ENCODE results near the gene RPS6KA2. TPM values are rescaled to one million over a fixed set of nuclear protein-coding genes. Genes with fewer than 3 reads are reported as not detected.

The RPS6KA2 gene
- total and polyA plus RNA-seq, 2 experiments from 2014 or later, result 19.3 to 24.0 TPM

GRCh38 chr6:166496460-166496859 lies 130.6 kb downstream of the RPS6KA2 start:
- H3K36me3 ChIP-seq, result no peaks in the 10 kb centered on the region
- no peak overlapping the region for H3K27ac ChIP-seq
- no peaks in the 10 kb centered on the region for H3K27me3 ChIP-seq
- no peaks in the 10 kb centered on the region for H3K4me1 ChIP-seq (ENCODE audit: low read depth)
- DNase-seq (ENCODE audit: low read depth in 1 of 2, low spot score in 1 of 2), result no peak
- no peak overlapping the region for H3K4me3 ChIP-seq
- H3K9me3 ChIP-seq (ENCODE audit: low read depth), result no peaks in the 10 kb centered on the region
- no peak for TF ChIP-seq CTCF (IDR thresholded peaks at IDR 0.05; ENCODE audit: low read depth, low read length)

GRCh38 chr6:166495487-166496314 lies 131.3 kb downstream of the RPS6KA2 start:
- Histone ChIP-seq H3K27ac (no peak overlapping the region), H3K9me3 (ENCODE audit: low read depth) (no peaks in the 10 kb centered on the region), H3K27me3 (no peaks in the 10 kb centered on the region), H3K36me3 (no peaks in the 10 kb centered on the region), H3K4me3 (no peak overlapping the region), H3K4me1 (ENCODE audit: low read depth) (no peaks in the 10 kb centered on the region)
- no peak for DNase-seq (ENCODE audit: low read depth in 1 of 2, low spot score in 1 of 2)
- TF ChIP-seq CTCF (IDR thresholded peaks at IDR 0.05; ENCODE audit: low read depth, low read length), result no peak

GRCh38 chr6:166494757-166495486 lies 132.1 kb downstream of the RPS6KA2 start:
- no peak overlapping the region for H3K27ac ChIP-seq
- no peak for DNase-seq (ENCODE audit: low read depth in 1 of 2, low spot score in 1 of 2)

GRCh38 chr6:166494101-166494441 lies 133.0 kb downstream of the RPS6KA2 start:
- H3K36me3 ChIP-seq, result no peaks in the 10 kb centered on the region
- no peaks in the 10 kb centered on the region for H3K27me3 ChIP-seq
- DNase-seq (ENCODE audit: low read depth in 1 of 2, low spot score in 1 of 2), result no peak
- no peaks in the 10 kb centered on the region for H3K4me1 ChIP-seq (ENCODE audit: low read depth)
- H3K9me3 ChIP-seq (ENCODE audit: low read depth), result no peaks in the 10 kb centered on the region
- H3K27ac ChIP-seq, result no peak overlapping the region
- no peak for TF ChIP-seq CTCF (IDR thresholded peaks at IDR 0.05; ENCODE audit: low read depth, low read length)
- no peak overlapping the region for H3K4me3 ChIP-seq

More at GRCh38 chr6:166494757-166495486, 132.1 kb downstream of the RPS6KA2 start:
- Histone ChIP-seq H3K27me3 (no peaks in the 10 kb centered on the region), H3K4me3 (no peak overlapping the region), H3K4me1 (ENCODE audit: low read depth) (no peaks in the 10 kb centered on the region), H3K9me3 (ENCODE audit: low read depth) (no peaks in the 10 kb centered on the region), H3K36me3 (no peaks in the 10 kb centered on the region)
- TF ChIP-seq CTCF (IDR thresholded peaks at IDR 0.05; ENCODE audit: low read depth, low read length), result no peak

- H3K4me3 ChIP-seq, result no peak overlapping the region
- no peaks in the 10 kb centered on the region for H3K36me3 ChIP-seq
- no peak for DNase-seq (ENCODE audit: low read depth in 1 of 2, low spot score in 1 of 2)
- no peak overlapping the region for H3K27ac ChIP-seq
- no peaks in the 10 kb centered on the region for H3K9me3 ChIP-seq (ENCODE audit: low read depth)
- H3K4me1 ChIP-seq (ENCODE audit: low read depth), result peaks cover 4% of the 10 kb centered on the region
- no peak for TF ChIP-seq CTCF (IDR thresholded peaks at IDR 0.05; ENCODE audit: low read depth, low read length)
- H3K27me3 ChIP-seq, result no peaks in the 10 kb centered on the region
These were observed 133.5 kb downstream of the RPS6KA2 start for GRCh38 chr6:166493427-166494100.
